ENCODE measurements around the gene ACLY. TPM values are rescaled to one million over a fixed set of nuclear protein-coding genes. Genes with fewer than 3 reads are reported as not detected.
A peak's percentile ranks its signal among the peaks of the same experiment; 100 is the strongest.
"Not testable (repeated sequence)": the region's sequence is repeated elsewhere in the genome, so short reads cannot be mapped to it uniquely, and the experiment has no call there.

The ACLY gene
- total RNA-seq, 1 experiment from 2014 or later = 173 TPM

- Histone ChIP-seq H3K27ac (ENCODE audit: low read length) (no peak overlapping the region), H3K36me3 (ENCODE audit: insufficient read depth, low read length) (peaks cover 21% of the 10 kb centered on the region; the same call in 1 of the 2 replicates), H3K9ac (ENCODE audit: low read length) (no peak overlapping the region), H3K27me3 (ENCODE audit: low read length) (no peaks in the 10 kb centered on the region), H3K4me2 (ENCODE audit: low read depth, low read length, poor library complexity, severe bottlenecking) (peak overlapping the region; percentile 53), H3K9me2 (replicated peaks; ENCODE audit: insufficient read depth, low read length) (no peaks in the 10 kb centered on the region), H3K9me3 (ENCODE audit: low read length) (no peaks in the 10 kb centered on the region), H3K4me1 (ENCODE audit: low read length) (peaks cover 32% of the 10 kb centered on the region), H2AFZ (ENCODE audit: low read length) (no peak overlapping the region), H3K4me3 (ENCODE audit: low read length) (no peak overlapping the region), H4K20me1 (ENCODE audit: insufficient read depth, low read depth, low read length) (peaks cover 52% of the 10 kb centered on the region), H3K79me2 (ENCODE audit: low read length) (peaks cover 52% of the 10 kb centered on the region)
- DNase-seq = no peak
These were observed 70.0 kb downstream of the ACLY start for GRCh38 chr17:41848788-41849187.

GRCh38 chr17:41844971-41845370 lies 73.8 kb downstream of the ACLY start:
- no peaks in the 10 kb centered on the region for H3K9me3 ChIP-seq (ENCODE audit: low read length)
- H3K79me2 ChIP-seq (ENCODE audit: low read length) = peaks cover 19% of the 10 kb centered on the region
- H3K36me3 ChIP-seq (ENCODE audit: insufficient read depth, low read length) = peaks cover 7% of the 10 kb centered on the region; the same call in 1 of the 2 replicates
- no peak overlapping the region for H2AFZ ChIP-seq (ENCODE audit: low read length)
- H3K4me2 ChIP-seq (ENCODE audit: low read depth, low read length, poor library complexity, severe bottlenecking) = no peak overlapping the region
- H3K9me2 ChIP-seq (replicated peaks; ENCODE audit: insufficient read depth, low read length) = no peaks in the 10 kb centered on the region
- H3K9ac ChIP-seq (ENCODE audit: low read length) = no peak overlapping the region
- no peak overlapping the region for H3K4me3 ChIP-seq (ENCODE audit: low read length)
- peaks cover 12% of the 10 kb centered on the region for H3K4me1 ChIP-seq (ENCODE audit: low read length)
- no peak for DNase-seq
- no peaks in the 10 kb centered on the region for H3K27me3 ChIP-seq (ENCODE audit: low read length)
- H3K27ac ChIP-seq (ENCODE audit: low read length) = no peak overlapping the region
- peaks cover 30% of the 10 kb centered on the region for H4K20me1 ChIP-seq (ENCODE audit: insufficient read depth, low read depth, low read length)

GRCh38 chr17:41840781-41841180 lies 78.0 kb downstream of the ACLY start:
- not testable (repeated sequence) for H4K20me1 ChIP-seq (ENCODE audit: insufficient read depth, low read depth, low read length); H3K9me3 ChIP-seq (ENCODE audit: low read length); H3K27ac ChIP-seq (ENCODE audit: low read length); H3K36me3 ChIP-seq (ENCODE audit: insufficient read depth, low read length); H3K9me2 ChIP-seq (replicated peaks; ENCODE audit: insufficient read depth, low read length); H2AFZ ChIP-seq (ENCODE audit: low read length); H3K4me1 ChIP-seq (ENCODE audit: low read length); H3K79me2 ChIP-seq (ENCODE audit: low read length); DNase-seq; H3K9ac ChIP-seq (ENCODE audit: low read length); H3K4me3 ChIP-seq (ENCODE audit: low read length); H3K27me3 ChIP-seq (ENCODE audit: low read length); H3K4me2 ChIP-seq (ENCODE audit: low read depth, low read length, poor library complexity, severe bottlenecking)

GRCh38 chr17:41839448-41839847 lies 79.3 kb downstream of the ACLY start:
- not testable (repeated sequence) for H4K20me1 ChIP-seq (ENCODE audit: insufficient read depth, low read depth, low read length); H3K9me2 ChIP-seq (replicated peaks; ENCODE audit: insufficient read depth, low read length); H3K4me3 ChIP-seq (ENCODE audit: low read length); H3K27me3 ChIP-seq (ENCODE audit: low read length); H3K27ac ChIP-seq (ENCODE audit: low read length); H3K9ac ChIP-seq (ENCODE audit: low read length); H3K9me3 ChIP-seq (ENCODE audit: low read length); H3K4me2 ChIP-seq (ENCODE audit: low read depth, low read length, poor library complexity, severe bottlenecking); DNase-seq; H3K36me3 ChIP-seq (ENCODE audit: insufficient read depth, low read length); H2AFZ ChIP-seq (ENCODE audit: low read length); H3K79me2 ChIP-seq (ENCODE audit: low read length)
- H3K4me1 ChIP-seq (ENCODE audit: low read length) = peaks cover 18% of the 10 kb centered on the region

GRCh38 chr17:41837761-41838538 lies 80.8 kb downstream of the ACLY start, which contains the start of gene KLHL10:
Gene KLHL10, plus strand, starts transcription at chr17:41837825. Its CDS starts 108 bp downstream, at chr17:41837933.
- peaks cover 18% of the 10 kb centered on the region for H3K4me1 ChIP-seq (ENCODE audit: low read length)
- H3K27me3 ChIP-seq (ENCODE audit: low read length) = no peaks in the 10 kb centered on the region
- H3K9ac ChIP-seq (ENCODE audit: low read length) = peak within 1 kb of the TSS; percentile 50
- DNase-seq = no peak
- no peak within 1 kb of the TSS for H3K27ac ChIP-seq (ENCODE audit: low read length)
- H3K36me3 ChIP-seq (ENCODE audit: insufficient read depth, low read length) = no peaks in the 10 kb centered on the region
- no peaks in the 10 kb centered on the region for H4K20me1 ChIP-seq (ENCODE audit: insufficient read depth, low read depth, low read length)
- H3K9me2 ChIP-seq (replicated peaks; ENCODE audit: insufficient read depth, low read length) = no peaks in the 10 kb centered on the region
- peak within 1 kb of the TSS; percentile 80; the same call in 1 of the 2 replicates for H3K4me3 ChIP-seq (ENCODE audit: low read length)
- H3K9me3 ChIP-seq (ENCODE audit: low read length) = no peaks in the 10 kb centered on the region
- H2AFZ ChIP-seq (ENCODE audit: low read length) = peak within 1 kb of the TSS; percentile 79; the same call in 1 of the 2 replicates
- peak within 1 kb of the TSS; percentile 63 for H3K4me2 ChIP-seq (ENCODE audit: low read depth, low read length, poor library complexity, severe bottlenecking)
- no peaks in the 10 kb centered on the region for H3K79me2 ChIP-seq (ENCODE audit: low read length)

- peak overlapping the region; percentile 80; the same call in 1 of the 2 replicates for H3K4me3 ChIP-seq (ENCODE audit: low read length)
- H3K79me2 ChIP-seq (ENCODE audit: low read length) = no peaks in the 10 kb centered on the region
- no peaks in the 10 kb centered on the region for H3K9me2 ChIP-seq (replicated peaks; ENCODE audit: insufficient read depth, low read length)
- H4K20me1 ChIP-seq (ENCODE audit: insufficient read depth, low read depth, low read length) = no peaks in the 10 kb centered on the region
- peak overlapping the region; percentile 63 for H3K4me2 ChIP-seq (ENCODE audit: low read depth, low read length, poor library complexity, severe bottlenecking)
- H2AFZ ChIP-seq (ENCODE audit: low read length) = peak overlapping the region; percentile 79; the same call in 1 of the 2 replicates
- no peak overlapping the region for H3K27ac ChIP-seq (ENCODE audit: low read length)
- peaks cover 18% of the 10 kb centered on the region for H3K4me1 ChIP-seq (ENCODE audit: low read length)
- no peaks in the 10 kb centered on the region for H3K9me3 ChIP-seq (ENCODE audit: low read length)
- no peak for DNase-seq
- no peaks in the 10 kb centered on the region for H3K27me3 ChIP-seq (ENCODE audit: low read length)
- no peaks in the 10 kb centered on the region for H3K36me3 ChIP-seq (ENCODE audit: insufficient read depth, low read length)
- H3K9ac ChIP-seq (ENCODE audit: low read length) = peak overlapping the region; percentile 50
These were observed 82.1 kb downstream of the ACLY start for GRCh38 chr17:41836550-41837196.

- Histone ChIP-seq H3K4me3 (ENCODE audit: low read length) (peak within 1 kb of the TSS; percentile 80), H4K20me1 (ENCODE audit: insufficient read depth, low read depth, low read length) (no peaks in the 10 kb centered on the region), H3K79me2 (ENCODE audit: low read length) (no peaks in the 10 kb centered on the region), H3K9me2 (replicated peaks; ENCODE audit: insufficient read depth, low read length) (no peaks in the 10 kb centered on the region), H3K4me1 (ENCODE audit: low read length) (peaks cover 18% of the 10 kb centered on the region), H3K27ac (ENCODE audit: low read length) (no peak within 1 kb of the TSS), H3K9ac (ENCODE audit: low read length) (peak within 1 kb of the TSS; percentile 81), H3K36me3 (ENCODE audit: insufficient read depth, low read length) (no peaks in the 10 kb centered on the region), H3K9me3 (ENCODE audit: low read length) (no peaks in the 10 kb centered on the region), H3K4me2 (ENCODE audit: low read depth, low read length, poor library complexity, severe bottlenecking) (peak within 1 kb of the TSS; percentile 66), H3K27me3 (ENCODE audit: low read length) (no peaks in the 10 kb centered on the region), H2AFZ (ENCODE audit: low read length) (peak within 1 kb of the TSS; percentile 98)
- DNase-seq = peak; percentile 71
These were observed 82.8 kb downstream of the ACLY start, which contains the start of gene NT5C3B for GRCh38 chr17:41835800-41836549. Gene NT5C3B, minus strand, starts transcription at chr17:41836232. Its CDS starts 39 bp downstream, at chr17:41836193.
